ENCODE results near the gene PRRT2. TPM values are rescaled to one million over a fixed set of nuclear protein-coding genes. Genes with fewer than 3 reads are reported as not detected.
A peak's percentile ranks its signal among the peaks of the same experiment; 100 is the strongest.
"Not testable (repeated sequence)": the region's sequence is repeated elsewhere in the genome, so short reads cannot be mapped to it uniquely, and the experiment has no call there.

The PRRT2 gene
- polyA plus RNA-seq, 1 donor from 2014 or later, result not detected

GRCh38 chr16:29784157-29784556, 27.8 kb upstream of the PRRT2 start:
- Mint-ChIP-seq H3K4me1 (peaks cover 14 to 19% (median 18%) of the 10 kb centered on the region in 3 donors), H3K36me3 (peaks cover 4% of the 10 kb centered on the region), H3K27ac (no peak overlapping the region), H3K9me3 (peaks cover 0 to 5% (median 0%) of the 10 kb centered on the region in 3 donors), H3K4me3 (peak overlapping the region in 1 of 4 donors; percentile 22), H3K27me3 (peaks cover 2% of the 10 kb centered on the region)

DNA sequence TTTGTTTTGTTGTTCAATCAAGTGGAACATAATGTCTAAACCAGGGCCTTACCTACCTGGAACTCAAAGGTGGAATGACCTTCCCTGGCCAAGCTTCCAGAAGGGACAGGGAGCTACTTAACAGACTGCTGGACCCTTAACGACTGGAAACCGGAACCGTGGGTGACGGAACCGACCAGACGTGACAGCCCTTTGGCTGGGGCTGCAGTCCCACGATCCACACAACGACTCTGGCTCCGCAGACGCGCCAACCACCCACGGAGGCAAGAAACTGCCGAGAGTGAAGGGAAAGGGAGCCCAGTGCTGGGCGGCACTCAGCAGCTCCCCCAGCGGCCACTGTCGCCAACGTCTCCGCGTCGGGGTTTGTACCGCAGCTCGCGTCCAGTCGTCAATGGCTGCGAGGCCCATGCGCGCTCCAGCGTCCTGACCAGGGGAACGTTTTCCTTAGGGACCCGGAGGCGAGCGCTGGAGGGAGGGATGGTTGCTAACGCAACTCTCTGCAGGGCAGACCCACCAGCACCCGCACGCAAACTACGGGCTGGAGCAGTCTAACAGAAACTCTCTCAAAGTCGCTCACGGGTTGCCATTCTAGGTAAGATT, 27.0 kb upstream of the PRRT2 start:
- peak overlapping the region; percentile 57 to 85 (median 81) for H3K4me3 Mint-ChIP-seq
- H3K36me3 Mint-ChIP-seq, result peaks cover 4% of the 10 kb centered on the region
- peak overlapping the region in 2 of 3 donors; percentile 47 to 89 for H3K27ac Mint-ChIP-seq
- peaks cover 0 to 5% (median 0%) of the 10 kb centered on the region in 3 donors for H3K9me3 Mint-ChIP-seq
- H3K27me3 Mint-ChIP-seq, result peaks cover under 1% of the 10 kb centered on the region
- peaks cover 16 to 20% (median 19%) of the 10 kb centered on the region in 3 donors for H3K4me1 Mint-ChIP-seq

- H3K36me3 Mint-ChIP-seq, H3K27me3 Mint-ChIP-seq, H3K27ac Mint-ChIP-seq, H3K9me3 Mint-ChIP-seq: not testable (repeated sequence)
- peaks cover 28 to 38% (median 30%) of the 10 kb centered on the region in 3 donors for H3K4me1 Mint-ChIP-seq
- H3K4me3 Mint-ChIP-seq, result peak overlapping the region in 1 of 4 donors; percentile 38
These were observed 24.8 kb upstream of the PRRT2 start for GRCh38 chr16:29787155-29787554.

GRCh38 chr16:29789775-29790182, 22.2 kb upstream of the PRRT2 start:
- H3K4me1 Mint-ChIP-seq, result peaks cover 33 to 39% (median 34%) of the 10 kb centered on the region in 3 donors
- peak overlapping the region; percentile 95 to 100 (median 99) for H3K4me3 Mint-ChIP-seq
- H3K36me3 Mint-ChIP-seq, result peaks cover 11% of the 10 kb centered on the region
- H3K27me3 Mint-ChIP-seq, result no peaks in the 10 kb centered on the region
- H3K9me3 Mint-ChIP-seq, result no peaks in the 10 kb centered on the region
- H3K27ac Mint-ChIP-seq, result peak overlapping the region; percentile 91 to 98 (median 95)

DNA sequence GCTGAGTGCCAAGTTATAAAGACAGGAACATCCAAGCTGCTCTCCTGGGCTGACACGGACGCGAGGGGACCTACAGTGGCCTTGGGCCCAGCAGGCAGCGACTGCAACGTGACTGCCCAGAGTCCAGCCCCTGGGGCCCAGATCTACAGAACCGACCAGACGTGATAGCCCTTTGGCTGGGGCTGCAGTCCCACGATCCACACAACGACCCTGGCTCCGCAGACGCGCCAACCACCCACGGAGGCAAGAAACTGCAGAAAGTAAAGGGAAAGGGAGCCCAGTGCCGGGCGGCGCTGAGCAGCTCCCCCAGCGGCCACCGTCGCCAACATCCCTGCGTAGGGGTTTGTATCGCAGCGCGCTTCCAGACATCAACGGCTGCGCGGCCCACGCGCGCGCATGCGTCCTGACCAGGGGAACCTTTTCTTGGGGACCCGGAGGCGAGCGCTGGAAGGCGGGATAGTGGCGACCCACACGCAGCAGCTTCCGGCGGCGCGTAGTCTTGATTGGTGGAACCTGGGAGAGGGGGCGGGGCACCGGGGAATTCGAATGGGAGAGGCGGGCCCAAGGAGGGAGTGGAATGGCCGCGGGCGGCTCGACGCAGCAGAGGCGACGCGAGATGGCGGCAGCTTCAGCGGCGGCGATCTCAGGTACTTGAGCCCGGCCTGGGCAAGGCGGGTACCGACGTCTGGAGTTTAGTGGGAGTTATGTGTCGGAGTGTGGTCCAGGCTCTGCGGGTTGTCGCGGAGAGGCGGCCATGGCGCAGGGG, 21.6 kb upstream of the PRRT2 start, which contains the start of gene KIF22:
Gene KIF22, plus strand, starts transcription at position 569 of the 766 bp plus-strand sequence. Its CDS starts 9 bp downstream, at position 578.
- H3K27me3 Mint-ChIP-seq, result no peaks in the 10 kb centered on the region
- peaks cover 27 to 33% (median 28%) of the 10 kb centered on the region in 3 donors for H3K4me1 Mint-ChIP-seq
- peak within 1 kb of the TSS; percentile 95 to 100 (median 99) for H3K4me3 Mint-ChIP-seq
- H3K27ac Mint-ChIP-seq, result peak within 1 kb of the TSS; percentile 91 to 98 (median 95)
- H3K36me3 Mint-ChIP-seq, result peaks cover 9% of the 10 kb centered on the region
- H3K9me3 Mint-ChIP-seq, result no peaks in the 10 kb centered on the region

DNA sequence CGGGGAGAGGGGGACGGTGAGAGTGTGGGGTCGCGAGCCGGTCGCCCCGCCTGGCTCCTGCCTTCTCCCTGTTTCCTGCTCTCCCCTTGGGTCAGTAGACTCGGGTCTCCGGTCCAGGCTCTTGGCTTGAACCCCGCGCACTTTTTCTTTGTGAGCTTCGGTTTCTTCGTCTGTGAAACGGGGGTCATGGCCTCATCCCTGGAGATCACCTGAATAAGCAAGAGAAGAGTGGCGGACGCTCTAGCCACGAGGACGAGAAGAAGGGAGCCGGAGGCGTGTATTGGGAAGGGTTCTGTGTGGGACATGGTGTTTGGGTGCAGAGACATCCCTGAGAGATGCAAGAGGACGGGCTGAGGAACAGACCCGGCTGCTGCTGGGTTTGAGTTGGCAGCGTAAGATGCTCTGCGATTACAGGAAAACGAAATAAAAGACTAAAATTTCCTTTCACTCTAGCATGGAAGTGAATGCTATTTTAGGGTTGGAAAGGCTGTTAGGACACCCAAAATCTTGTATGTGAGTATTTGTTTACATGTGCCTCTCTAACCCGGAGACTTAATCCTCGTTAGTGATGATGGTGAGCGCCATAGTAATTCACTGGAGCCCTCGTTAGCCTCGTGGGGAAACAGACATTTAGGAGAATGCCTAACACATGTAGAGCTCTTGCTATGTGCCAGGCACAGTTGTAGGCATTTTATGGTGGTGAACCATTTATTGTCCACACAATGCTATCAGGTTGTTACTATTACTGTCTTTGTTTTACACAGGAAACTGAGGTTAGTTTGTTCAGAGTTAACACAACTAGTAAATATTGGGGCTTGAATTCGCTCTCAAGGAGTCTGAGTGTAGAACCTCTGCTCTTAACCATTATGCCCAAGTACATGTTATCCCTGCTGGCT, 20.8 kb upstream of the PRRT2 start:
- Mint-ChIP-seq H3K36me3 (peaks cover 9% of the 10 kb centered on the region), H3K27me3 (no peaks in the 10 kb centered on the region), H3K27ac (peak overlapping the region; percentile 91 to 98 (median 95)), H3K9me3 (no peaks in the 10 kb centered on the region), H3K4me3 (peak overlapping the region; percentile 95 to 100 (median 99)), H3K4me1 (peaks cover 23 to 31% (median 24%) of the 10 kb centered on the region in 3 donors)

DNA sequence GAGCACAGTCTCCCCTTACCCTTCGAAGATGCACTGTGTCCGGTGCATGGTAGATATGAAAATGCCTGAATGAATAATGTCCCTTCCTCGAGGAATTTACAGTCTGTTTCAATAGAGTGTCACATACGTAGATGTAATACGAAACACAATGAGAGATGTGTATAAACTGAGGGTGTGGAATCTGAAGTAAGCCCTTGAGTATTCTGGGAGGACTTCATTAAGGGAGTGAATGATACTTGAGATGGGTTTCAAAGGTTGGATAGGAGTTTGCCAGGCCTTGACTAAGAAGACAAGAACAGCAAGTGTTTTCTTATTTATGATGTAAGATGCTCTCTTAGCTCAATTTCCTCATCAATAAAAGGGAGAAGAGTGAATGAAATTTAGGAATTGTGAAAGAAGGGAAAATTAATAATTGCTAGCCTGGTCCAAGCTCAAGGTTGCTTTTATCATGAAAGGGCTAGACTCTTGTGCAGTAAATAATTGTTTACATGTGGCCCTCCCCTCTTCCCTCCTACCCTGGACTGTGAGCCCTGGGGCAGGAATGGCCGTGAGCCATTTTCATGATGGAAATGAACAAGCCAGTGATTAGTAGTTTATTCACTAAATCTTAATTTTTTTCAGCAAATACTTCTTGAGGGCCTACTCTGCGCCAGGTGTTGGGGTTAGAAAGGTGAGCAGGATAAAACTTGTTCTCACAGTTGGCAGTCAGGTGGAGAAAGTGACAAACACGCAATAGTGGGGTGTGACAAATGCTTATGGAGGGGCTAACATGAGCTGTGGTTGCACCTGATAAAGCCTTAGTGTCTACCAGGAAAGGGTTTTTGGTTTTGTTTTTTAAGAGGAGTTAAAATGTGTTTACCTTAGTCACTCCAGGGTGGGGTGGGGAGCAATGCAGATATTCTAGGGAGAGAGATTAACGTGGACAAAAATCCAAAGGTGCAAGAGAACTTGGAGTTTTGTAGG, 19.9 kb upstream of the PRRT2 start:
- Mint-ChIP-seq H3K27ac (peak overlapping the region in 2 of 3 donors; percentile 91 to 98), H3K4me3 (peak overlapping the region; percentile 95 to 100 (median 99)), H3K4me1 (peaks cover 22 to 31% (median 23%) of the 10 kb centered on the region in 3 donors), H3K36me3 (peaks cover 12% of the 10 kb centered on the region), H3K9me3 (no peaks in the 10 kb centered on the region), H3K27me3 (no peaks in the 10 kb centered on the region)

DNA sequence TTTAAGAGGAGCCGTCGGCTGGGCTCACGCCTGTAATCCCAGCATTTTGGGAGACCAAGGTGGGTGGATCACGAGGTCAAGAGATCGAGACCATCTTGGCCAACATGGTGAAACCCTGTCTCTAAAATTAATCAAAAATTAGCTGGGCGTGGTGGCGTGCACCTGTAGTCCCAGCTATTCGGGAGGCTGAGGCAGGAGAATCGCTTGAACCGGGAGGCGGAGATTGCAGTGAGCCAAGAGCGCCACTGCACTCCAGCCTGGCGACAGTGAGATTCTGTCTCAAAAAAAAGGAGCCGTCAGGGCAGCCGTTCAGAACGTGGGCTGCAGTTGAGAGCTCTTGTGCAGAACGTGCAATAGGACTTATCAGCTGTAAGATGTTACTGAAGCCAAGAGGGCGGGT, 18.8 kb upstream of the PRRT2 start:
- Mint-ChIP-seq H3K36me3 (peaks cover 14% of the 10 kb centered on the region), H3K4me1 (peaks cover 19 to 31% (median 21%) of the 10 kb centered on the region in 3 donors), H3K4me3 (peak overlapping the region in 1 of 4 donors; percentile 95)
- H3K27me3 Mint-ChIP-seq, H3K27ac Mint-ChIP-seq, H3K9me3 Mint-ChIP-seq: not testable (repeated sequence)

GRCh38 chr16:29794231-29794710, 17.7 kb upstream of the PRRT2 start:
- Mint-ChIP-seq H3K4me1 (peaks cover 19 to 29% (median 21%) of the 10 kb centered on the region in 3 donors), H3K4me3 (peak overlapping the region in 1 of 4 donors; percentile 71), H3K36me3 (peaks cover 13% of the 10 kb centered on the region), H3K9me3 (no peaks in the 10 kb centered on the region), H3K27ac (no peak overlapping the region), H3K27me3 (no peaks in the 10 kb centered on the region)

DNA sequence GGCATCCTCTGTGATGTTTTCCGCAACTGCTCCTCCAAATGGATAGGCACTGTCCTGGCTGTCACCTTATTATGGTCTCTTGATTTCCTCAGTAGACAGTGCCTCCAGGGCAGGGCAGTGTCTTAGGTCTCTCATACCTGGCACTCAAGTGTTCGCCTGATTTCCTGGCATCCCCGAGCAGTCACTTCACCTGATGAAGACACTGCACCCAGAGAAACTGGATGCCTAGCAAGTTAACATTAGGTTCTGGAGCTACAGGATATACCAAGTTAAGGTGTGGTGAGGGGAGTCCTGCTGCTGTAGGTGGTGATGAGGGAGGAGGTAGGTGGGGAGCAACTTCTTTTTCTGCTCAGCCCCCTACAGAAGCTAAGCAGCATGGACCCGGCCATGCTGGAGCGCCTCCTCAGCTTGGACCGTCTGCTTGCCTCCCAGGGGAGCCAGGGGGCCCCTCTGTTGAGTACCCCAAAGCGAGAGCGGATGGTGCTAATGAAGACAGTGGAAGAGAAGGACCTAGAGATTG, 9.5 kb upstream of the PRRT2 start:
- Mint-ChIP-seq H3K27me3 (no peaks in the 10 kb centered on the region), H3K9me3 (no peaks in the 10 kb centered on the region), H3K4me3 (peak overlapping the region in 1 of 4 donors; percentile 96), H3K27ac (peak overlapping the region in 1 of 3 donors; percentile 95), H3K4me1 (peaks cover 15 to 18% (median 15%) of the 10 kb centered on the region in 3 donors), H3K36me3 (peaks cover 4% of the 10 kb centered on the region)

GRCh38 chr16:29804020-29804419, 8.0 kb upstream of the PRRT2 start:
- H3K9me3 Mint-ChIP-seq, result no peaks in the 10 kb centered on the region
- H3K27me3 Mint-ChIP-seq, result no peaks in the 10 kb centered on the region
- peaks cover 21 to 23% (median 23%) of the 10 kb centered on the region in 3 donors for H3K4me1 Mint-ChIP-seq
- peaks cover 5% of the 10 kb centered on the region for H3K36me3 Mint-ChIP-seq
- H3K4me3 Mint-ChIP-seq, result peak overlapping the region; percentile 96 to 100 (median 100)
- peak overlapping the region; percentile 95 to 100 (median 99) for H3K27ac Mint-ChIP-seq

- no peaks in the 10 kb centered on the region for H3K27me3 Mint-ChIP-seq
- peaks cover 21 to 23% (median 23%) of the 10 kb centered on the region in 3 donors for H3K4me1 Mint-ChIP-seq
These were observed 7.3 kb upstream of the PRRT2 start for GRCh38 chr16:29804455-29805231.

More at GRCh38 chr16:29804455-29805231, 7.3 kb upstream of the PRRT2 start:
- peaks cover 5% of the 10 kb centered on the region for H3K36me3 Mint-ChIP-seq
- peak overlapping the region; percentile 96 to 100 (median 100) for H3K4me3 Mint-ChIP-seq
- H3K27ac Mint-ChIP-seq, result peak overlapping the region; percentile 95 to 100 (median 99)
- no peaks in the 10 kb centered on the region for H3K9me3 Mint-ChIP-seq

All from IgD-negative memory B cell (primary cell).